Keratinocyte (primary cell): ENCODE measurements around the gene AFAP1L1. TPM values are rescaled to one million over a fixed set of nuclear protein-coding genes. Genes with fewer than 3 reads are reported as not detected.

Experiments
- DNase-seq: peaks from one replicate; pipeline ENCODE4 v3.0.0-alpha.2; 2011; ENCODE audit warnings: low read depth, missing footprints, low spot score
- FAIRE-seq: peaks from 2 replicates; lab custom pipeline; 2011; peaks lifted over from hg19 to GRCh38; lab: Jason Lieb, UNC
- H2AFZ ChIP-seq: 2 replicates; pipeline ENCODE4 v1.6.0; 2012; ENCODE audit warnings: low read length, control low read depth, inconsistent platforms; ENCODE audit not compliant: control insufficient read depth
- H3K27ac ChIP-seq: 2 replicates; pipeline ENCODE4 v1.5.1; 2011; ENCODE audit warnings: low read length; ENCODE audit not compliant: control insufficient read depth, insufficient read depth
- H3K27me3 ChIP-seq: 3 replicates; pipeline ENCODE4 v1.6.0; 2011; ENCODE audit warnings: low read length; ENCODE audit not compliant: control insufficient read depth, insufficient read depth; ENCODE audit errors: extremely low read depth
- H3K36me3 ChIP-seq, 2 experiments: 2 replicates in 1 of 2; 3 replicates in 1 of 2; pipeline ENCODE4 v1.5.1; 2011; ENCODE audit warnings: low read length in 2 of 2, mild to moderate bottlenecking in 1 of 2; ENCODE audit not compliant: control insufficient read depth in 2 of 2, insufficient read depth in 2 of 2; ENCODE audit errors: extremely low read depth in 1 of 2
- H3K4me1 ChIP-seq: 3 replicates; pipeline ENCODE4 v1.5.1; 2011; ENCODE audit warnings: low read length; ENCODE audit not compliant: control insufficient read depth, insufficient read depth; ENCODE audit errors: extremely low read depth
- H3K4me2 ChIP-seq: 3 replicates; pipeline ENCODE4 v1.6.0; 2011; ENCODE audit warnings: low read depth, low read length; ENCODE audit not compliant: control insufficient read depth, insufficient read depth; ENCODE audit errors: extremely low read depth
- H3K4me3 ChIP-seq, 3 experiments: fragments of 200-600 bp in 1 of 3; sonication (generic) in 1 of 3; 2 replicates in 2 of 3; 3 replicates in 1 of 3; pipeline ENCODE4 v1.5.1; 2011 to 2016; ENCODE audit warnings: low read length in 3 of 3, mild to moderate bottlenecking in 3 of 3, control low read depth in 2 of 3, inconsistent platforms in 1 of 3, low read depth in 1 of 3, mixed read lengths in 1 of 3, mixed run types in 1 of 3, moderate library complexity in 1 of 3; ENCODE audit not compliant: control insufficient read depth in 2 of 3, insufficient read depth in 2 of 3; ENCODE audit errors: extremely low read depth in 1 of 3
- H3K79me2 ChIP-seq: 2 replicates; pipeline ENCODE4 v1.6.0; 2012; ENCODE audit warnings: low read length; ENCODE audit not compliant: control insufficient read depth, insufficient read depth
- H3K9ac ChIP-seq: 3 replicates; pipeline ENCODE4 v1.6.0; 2011; ENCODE audit warnings: low read length; ENCODE audit not compliant: control insufficient read depth, insufficient read depth; ENCODE audit errors: extremely low read depth
- H3K9me1 ChIP-seq: 3 replicates; pipeline ENCODE4 v1.6.0; 2011; ENCODE audit warnings: low read length; ENCODE audit not compliant: control insufficient read depth, insufficient read depth; ENCODE audit errors: extremely low read depth
- H3K9me3 ChIP-seq: 2 replicates; pipeline ENCODE4 v1.5.1; 2012; ENCODE audit warnings: low read depth, low read length; ENCODE audit not compliant: control insufficient read depth
- H4K20me1 ChIP-seq: 3 replicates; pipeline ENCODE4 v1.6.0; 2011; ENCODE audit warnings: low read length; ENCODE audit not compliant: control insufficient read depth, insufficient read depth; ENCODE audit errors: extremely low read depth
- EZH2 ChIP-seq: IDR thresholded peaks from one replicate; pipeline ENCODE4 v1.6.1; 2012; ENCODE audit warnings: inconsistent platforms, mild to moderate bottlenecking, low read length, moderate library complexity
- dilution Hi-C: fragments of 300-500 bp; cut with MboI; formaldehyde crosslinking; loops from one replicate; pipeline ENCODE4 v1.7.0; 2020; ENCODE audit warnings: low sequenced_read_pairs; ENCODE audit not compliant: extremely low pct_ligation_motif_present
- polyA plus RNA-seq, 5 experiments: library from polyadenylated mRNA; depleted of rRNA in 3 of 5; stranded (reverse) in 3 of 5; stranded (forward) in 1 of 5; unstranded in 1 of 5; fragments of >200 nt; gene quantifications; 1 replicate in 1 of 5; 2 replicates in 3 of 5; 3 replicates in 1 of 5; pipeline versions ENCODE4 v1.2.1 to v1.2.3, GENCODE V29; 2011 to 2012; ENCODE audit warnings: missing spikeins in 2 of 5, low read depth in 1 of 5, low replicate concordance in 1 of 5
- TF ChIP-seq, protein P1 (sequence below), 3 experiments: IDR thresholded peaks in 1 of 3; conservative IDR thresholded peaks in 1 of 3; optimal IDR thresholded peaks in 1 of 3; 2 replicates in 2 of 3; 3 replicates in 1 of 3; pipeline versions ENCODE3 to v1.5.1; 2011; ENCODE audit warnings: low read length in 3 of 3, mild to moderate bottlenecking in 3 of 3, moderate library complexity in 2 of 3, control low read depth in 1 of 3, inconsistent platforms in 1 of 3; ENCODE audit not compliant: insufficient read depth in 2 of 3; ENCODE audit errors: extremely low read depth in 1 of 3

AFAP1L1 gene
- polyA plus RNA-seq, 1 donor (not counting 4 experiments of a cell fraction or from before 2014, with no cell fraction given), result 4.6 TPM

DNA sequence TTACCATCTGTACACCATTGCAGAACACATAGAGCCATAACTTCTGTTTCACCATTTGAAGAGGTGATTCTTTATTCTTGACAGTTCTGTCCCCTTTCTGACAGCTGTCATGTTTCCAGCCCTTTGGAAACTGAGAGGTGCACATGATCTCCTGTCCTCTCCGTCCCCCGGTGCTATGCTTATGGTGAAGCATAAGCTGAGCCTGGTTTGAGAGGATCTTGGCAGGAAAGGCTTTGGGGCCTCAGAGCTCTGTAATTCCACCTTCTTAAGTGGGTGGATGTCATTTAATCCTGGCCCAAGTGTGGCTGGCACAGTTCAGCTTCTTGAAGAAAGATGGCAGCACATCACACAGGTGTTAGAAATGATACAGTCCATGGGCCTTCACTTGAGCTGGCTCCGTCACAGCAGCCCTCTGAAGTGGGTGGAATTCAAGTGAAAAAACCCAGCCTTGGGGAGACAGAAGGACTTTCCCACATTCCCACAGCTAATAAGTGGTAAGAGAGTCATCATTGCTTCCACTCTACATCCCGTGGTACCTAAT is 43.0 kb downstream of the AFAP1L1 start:
- Histone ChIP-seq H2AFZ (no peak overlapping the region), H3K4me1 (no peaks in the 10 kb centered on the region), H3K27ac (no peak overlapping the region), H3K9me1 (no peaks in the 10 kb centered on the region), H3K4me2 (no peak overlapping the region), H3K27me3 (no peaks in the 10 kb centered on the region), H3K9me3 (no peaks in the 10 kb centered on the region), H4K20me1 (no peaks in the 10 kb centered on the region), H3K79me2 (no peaks in the 10 kb centered on the region), H3K36me3 (peaks cover 0 to 1% of the 10 kb centered on the region in 2 experiments), H3K9ac (no peak overlapping the region), H3K4me3 (no peak overlapping the region)
- FAIRE-seq (no peak), DNase-seq (no peak)
- TF ChIP-seq EZH2, result no peak
- TF ChIP-seq, protein P1, sequence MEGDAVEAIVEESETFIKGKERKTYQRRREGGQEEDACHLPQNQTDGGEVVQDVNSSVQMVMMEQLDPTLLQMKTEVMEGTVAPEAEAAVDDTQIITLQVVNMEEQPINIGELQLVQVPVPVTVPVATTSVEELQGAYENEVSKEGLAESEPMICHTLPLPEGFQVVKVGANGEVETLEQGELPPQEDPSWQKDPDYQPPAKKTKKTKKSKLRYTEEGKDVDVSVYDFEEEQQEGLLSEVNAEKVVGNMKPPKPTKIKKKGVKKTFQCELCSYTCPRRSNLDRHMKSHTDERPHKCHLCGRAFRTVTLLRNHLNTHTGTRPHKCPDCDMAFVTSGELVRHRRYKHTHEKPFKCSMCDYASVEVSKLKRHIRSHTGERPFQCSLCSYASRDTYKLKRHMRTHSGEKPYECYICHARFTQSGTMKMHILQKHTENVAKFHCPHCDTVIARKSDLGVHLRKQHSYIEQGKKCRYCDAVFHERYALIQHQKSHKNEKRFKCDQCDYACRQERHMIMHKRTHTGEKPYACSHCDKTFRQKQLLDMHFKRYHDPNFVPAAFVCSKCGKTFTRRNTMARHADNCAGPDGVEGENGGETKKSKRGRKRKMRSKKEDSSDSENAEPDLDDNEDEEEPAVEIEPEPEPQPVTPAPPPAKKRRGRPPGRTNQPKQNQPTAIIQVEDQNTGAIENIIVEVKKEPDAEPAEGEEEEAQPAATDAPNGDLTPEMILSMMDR (optimal IDR thresholded peaks at IDR 0.05 in 1 of 3, IDR thresholded peaks at IDR 0.05 in 1 of 3, conservative IDR thresholded peaks at IDR 0.05 in 1 of 3; ENCODE audit: extremely low read depth in 1 of 3, insufficient read depth in 2 of 3, low read length in 3 of 3), result peak in 2 of 3 experiments; percentile 18 to 23
- dilution Hi-C loops, result no loop called here

DNA sequence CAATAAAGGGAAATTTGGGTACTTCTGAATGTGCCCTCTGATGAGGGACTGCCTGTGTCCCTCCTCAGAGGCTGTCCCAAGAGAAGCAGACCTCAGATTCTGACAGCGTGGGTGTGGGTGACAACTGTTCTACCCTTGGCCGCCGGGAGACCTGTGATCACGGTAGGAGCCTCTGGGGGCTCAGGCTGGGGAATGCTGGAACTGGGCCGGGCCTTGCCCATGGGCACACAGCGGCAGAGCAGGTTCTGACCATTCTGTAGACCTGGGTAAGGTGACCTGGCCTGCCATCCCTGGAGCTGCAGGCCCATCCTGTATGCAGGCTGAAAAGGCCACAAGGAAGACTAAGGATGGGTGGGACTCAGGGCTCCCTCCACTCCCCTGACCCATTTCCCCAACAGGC is 44.1 kb downstream of the AFAP1L1 start:
- DNase-seq, result no peak

More for the DNA sequence above, 44.1 kb downstream of the AFAP1L1 start:
- Histone ChIP-seq H4K20me1 (no peaks in the 10 kb centered on the region), H3K27ac (no peak overlapping the region), H2AFZ (no peak overlapping the region), H3K27me3 (no peaks in the 10 kb centered on the region), H3K36me3 (peaks cover 0 to 1% of the 10 kb centered on the region in 2 experiments), H3K4me1 (peaks cover 5% of the 10 kb centered on the region), H3K9ac (no peak overlapping the region), H3K9me1 (no peaks in the 10 kb centered on the region), H3K4me3 (no peak overlapping the region), H3K9me3 (no peaks in the 10 kb centered on the region), H3K4me2 (no peak overlapping the region), H3K79me2 (no peaks in the 10 kb centered on the region)
- no peak for FAIRE-seq
- dilution Hi-C loops, result no loop called here
- no peak for TF ChIP-seq EZH2
- TF ChIP-seq, protein P1 (optimal IDR thresholded peaks at IDR 0.05 in 1 of 3, IDR thresholded peaks at IDR 0.05 in 1 of 3, conservative IDR thresholded peaks at IDR 0.05 in 1 of 3; ENCODE audit: extremely low read depth in 1 of 3, insufficient read depth in 2 of 3, low read length in 3 of 3), result no peak
